ENCODE results near the gene PRKCA. TPM values are rescaled to one million over a fixed set of nuclear protein-coding genes. Genes with fewer than 3 reads are reported as not detected.
A peak's percentile ranks its signal among the peaks of the same experiment; 100 is the strongest.

The PRKCA gene
- total and polyA plus RNA-seq, 9 of the 15 experiments (the other 6 are each of a cell fraction or from before 2014, with no cell fraction given) = 3.2 to 33.0 (median 17.8) TPM

MicroRNA genes within 50 kb of the gene (microRNA counts, 767-probe panel; counts per million panel counts)
- not detected for microRNA hsa-miR-634

Small RNA genes lying within 50 kb of the gene (microRNA-seq; reads per million reads assigned to microRNA genes)
- gene MIR634 (ENCODE audit: borderline microRNAs expressed) = not detected

Small RNA genes lying within 50 kb of the gene (small RNA-seq; reads per million reads assigned to genes)
- gene MIR634 (not detected), gene RN7SL735P (not detected), gene RNA5SP444 (1.7 reads per million, percentile 77 among the genes with 10 or more reads in this experiment), gene RNA5SP445 (not detected), gene RNU6-928P (not detected)

Other genes with a start within 250 kb of the PRKCA start
- gene CEP112, start 110.5 kb upstream of the PRKCA start, total RNA-seq (2014; rRNA removed) = not detected in 2 replicates
- not detected in 2 replicates for gene CEP112, start 110.5 kb upstream of the PRKCA start, total RNA-seq (2014; rRNA removed; fragmentation: Illumina TruSeq; extraction: Trizol)
- gene CEP112, start 110.5 kb upstream of the PRKCA start, total RNA-seq (2015; rRNA removed; fragmentation: Illumina TruSeq; extraction: Trizol) = not detected in 2 replicates
- gene CEP112, start 110.5 kb upstream of the PRKCA start, total RNA-seq (2021) = not detected in 2 replicates
- gene CEP112, start 110.5 kb upstream of the PRKCA start, polyA plus RNA-seq (2011; rRNA removed) = not detected in 2 replicates
- gene CEP112, start 110.5 kb upstream of the PRKCA start, polyA plus RNA-seq (2014; fragmentation: Illumina TruSeq; extraction: Trizol) = not detected in 2 replicates
- not detected for gene CEP112, start 110.5 kb upstream of the PRKCA start, polyA plus RNA-seq (2014; fragmentation: Nextera tagmentation; extraction: Ambion mirVana)
- gene CEP112, start 110.5 kb upstream of the PRKCA start, polyA plus RNA-seq (2014; rRNA removed) = 0.84 TPM in 1 of 2 replicates, not detected in the other
- not detected in 2 replicates for gene APOH, start 73.2 kb upstream of the PRKCA start, total RNA-seq (2014; rRNA removed)
- not detected in 2 replicates for gene APOH, start 73.2 kb upstream of the PRKCA start, total RNA-seq (2014; rRNA removed; fragmentation: Illumina TruSeq; extraction: Trizol)
- gene APOH, start 73.2 kb upstream of the PRKCA start, total RNA-seq (2015; rRNA removed; fragmentation: Illumina TruSeq; extraction: Trizol) = not detected in 2 replicates
- 1.1 and 1.2 TPM in 2 replicates for gene APOH, start 73.2 kb upstream of the PRKCA start, total RNA-seq (2021)
- gene APOH, start 73.2 kb upstream of the PRKCA start, polyA plus RNA-seq (2011; rRNA removed) = not detected in 2 replicates
- not detected in 2 replicates for gene APOH, start 73.2 kb upstream of the PRKCA start, polyA plus RNA-seq (2014; fragmentation: Illumina TruSeq; extraction: Trizol)
- not detected for gene APOH, start 73.2 kb upstream of the PRKCA start, polyA plus RNA-seq (2014; fragmentation: Nextera tagmentation; extraction: Ambion mirVana)
- not detected in 2 replicates for gene APOH, start 73.2 kb upstream of the PRKCA start, polyA plus RNA-seq (2014; rRNA removed)

All from K562 (cell line).